ENCODE results near the gene FOXI1.

FOXI1 gene

DNA sequence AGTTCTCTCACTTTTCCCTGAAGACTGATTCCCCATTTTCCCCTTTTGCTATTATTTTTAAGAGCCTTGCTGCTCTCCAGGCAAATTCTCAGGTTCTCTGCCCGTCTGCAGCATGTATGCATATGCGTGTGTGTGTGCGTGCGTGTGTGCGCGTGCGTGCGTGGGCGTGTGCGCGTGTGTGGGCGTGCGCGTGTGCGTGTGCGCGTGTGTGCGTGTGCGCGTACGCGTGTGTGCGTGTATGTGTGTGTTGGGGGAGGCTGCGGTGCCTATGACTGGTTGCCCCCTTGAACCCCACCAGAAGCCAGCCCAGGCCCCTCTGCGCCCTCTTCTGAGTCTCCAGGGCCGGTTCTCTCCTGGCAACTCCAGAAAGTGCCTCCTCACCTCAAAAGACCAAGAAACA, 987 bp upstream of the FOXI1 start:
- H3K36me3 ChIP-seq (ENCODE audit: control insufficient read depth, insufficient read depth, low read length) = no peaks in the 10 kb centered on the region
- TF ChIP-seq, protein P1, sequence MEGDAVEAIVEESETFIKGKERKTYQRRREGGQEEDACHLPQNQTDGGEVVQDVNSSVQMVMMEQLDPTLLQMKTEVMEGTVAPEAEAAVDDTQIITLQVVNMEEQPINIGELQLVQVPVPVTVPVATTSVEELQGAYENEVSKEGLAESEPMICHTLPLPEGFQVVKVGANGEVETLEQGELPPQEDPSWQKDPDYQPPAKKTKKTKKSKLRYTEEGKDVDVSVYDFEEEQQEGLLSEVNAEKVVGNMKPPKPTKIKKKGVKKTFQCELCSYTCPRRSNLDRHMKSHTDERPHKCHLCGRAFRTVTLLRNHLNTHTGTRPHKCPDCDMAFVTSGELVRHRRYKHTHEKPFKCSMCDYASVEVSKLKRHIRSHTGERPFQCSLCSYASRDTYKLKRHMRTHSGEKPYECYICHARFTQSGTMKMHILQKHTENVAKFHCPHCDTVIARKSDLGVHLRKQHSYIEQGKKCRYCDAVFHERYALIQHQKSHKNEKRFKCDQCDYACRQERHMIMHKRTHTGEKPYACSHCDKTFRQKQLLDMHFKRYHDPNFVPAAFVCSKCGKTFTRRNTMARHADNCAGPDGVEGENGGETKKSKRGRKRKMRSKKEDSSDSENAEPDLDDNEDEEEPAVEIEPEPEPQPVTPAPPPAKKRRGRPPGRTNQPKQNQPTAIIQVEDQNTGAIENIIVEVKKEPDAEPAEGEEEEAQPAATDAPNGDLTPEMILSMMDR (IDR thresholded peaks at IDR 0.05; ENCODE audit: insufficient read depth, low read length, poor library complexity, severe bottlenecking) = no peak
- DNase-seq (ENCODE audit: extremely low read depth, insufficient read length) = no peak
- H3K4me3 ChIP-seq (replicated peaks; ENCODE audit: low read depth, low read length) = no peak overlapping the region
- peaks cover 1% of the 10 kb centered on the region for H3K27me3 ChIP-seq (replicated peaks; ENCODE audit: control insufficient read depth, insufficient read depth, low read length)

DNA sequence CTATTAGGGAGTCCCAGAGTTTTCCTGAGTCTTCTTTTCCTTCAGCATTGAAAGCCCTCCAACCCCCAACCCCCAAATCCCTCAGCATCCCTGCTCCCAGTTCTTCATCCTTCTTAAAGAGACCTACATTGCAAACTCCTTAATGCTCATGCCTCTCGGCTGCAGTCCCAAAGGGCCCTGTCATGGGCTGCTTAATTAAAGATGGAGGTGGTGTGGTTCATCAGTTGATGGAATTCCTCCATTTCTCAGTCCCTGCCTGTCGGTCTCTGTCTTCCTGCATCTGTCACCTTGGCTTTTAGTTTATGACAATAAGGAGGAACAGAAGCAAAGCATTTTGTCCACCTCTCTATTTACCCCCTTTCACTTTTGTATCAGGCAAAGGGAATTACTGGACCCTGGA, 2.0 kb downstream of the FOXI1 start:
- no peak for DNase-seq (ENCODE audit: extremely low read depth, insufficient read length)
- H3K36me3 ChIP-seq (ENCODE audit: control insufficient read depth, insufficient read depth, low read length) = no peaks in the 10 kb centered on the region
- no peak overlapping the region for H3K4me3 ChIP-seq (replicated peaks; ENCODE audit: low read depth, low read length)
- TF ChIP-seq, protein P1 (IDR thresholded peaks at IDR 0.05; ENCODE audit: insufficient read depth, low read length, poor library complexity, severe bottlenecking) = no peak
- peaks cover 1% of the 10 kb centered on the region for H3K27me3 ChIP-seq (replicated peaks; ENCODE audit: control insufficient read depth, insufficient read depth, low read length)

DNA sequence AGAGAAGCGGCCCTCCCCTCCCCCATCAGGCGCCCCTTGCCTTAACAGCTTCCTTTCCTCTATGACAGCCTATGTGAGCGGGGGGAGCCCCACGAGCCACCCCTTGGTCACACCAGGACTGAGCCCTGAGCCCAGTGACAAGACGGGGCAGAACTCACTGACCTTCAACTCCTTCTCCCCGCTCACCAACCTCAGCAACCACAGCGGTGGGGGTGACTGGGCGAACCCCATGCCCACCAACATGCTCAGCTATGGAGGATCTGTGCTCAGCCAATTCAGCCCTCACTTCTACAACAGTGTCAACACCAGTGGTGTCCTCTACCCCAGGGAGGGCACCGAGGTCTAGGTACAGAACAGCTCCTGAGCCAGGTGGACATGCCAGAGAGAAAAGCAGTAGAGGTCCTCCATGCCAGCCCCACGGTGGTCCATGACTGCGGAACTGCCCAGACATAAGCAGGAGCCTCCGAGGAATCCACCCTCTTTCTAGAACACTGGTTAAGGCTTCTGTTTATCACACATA, 2.6 kb downstream of the FOXI1 start:
- no peak for DNase-seq (ENCODE audit: extremely low read depth, insufficient read length)
- Histone ChIP-seq H3K27me3 (replicated peaks; ENCODE audit: control insufficient read depth, insufficient read depth, low read length) (peaks cover 1% of the 10 kb centered on the region), H3K4me3 (replicated peaks; ENCODE audit: low read depth, low read length) (no peak overlapping the region), H3K36me3 (ENCODE audit: control insufficient read depth, insufficient read depth, low read length) (no peaks in the 10 kb centered on the region)
- TF ChIP-seq, protein P1 (IDR thresholded peaks at IDR 0.05; ENCODE audit: insufficient read depth, low read length, poor library complexity, severe bottlenecking) = no peak

DNA sequence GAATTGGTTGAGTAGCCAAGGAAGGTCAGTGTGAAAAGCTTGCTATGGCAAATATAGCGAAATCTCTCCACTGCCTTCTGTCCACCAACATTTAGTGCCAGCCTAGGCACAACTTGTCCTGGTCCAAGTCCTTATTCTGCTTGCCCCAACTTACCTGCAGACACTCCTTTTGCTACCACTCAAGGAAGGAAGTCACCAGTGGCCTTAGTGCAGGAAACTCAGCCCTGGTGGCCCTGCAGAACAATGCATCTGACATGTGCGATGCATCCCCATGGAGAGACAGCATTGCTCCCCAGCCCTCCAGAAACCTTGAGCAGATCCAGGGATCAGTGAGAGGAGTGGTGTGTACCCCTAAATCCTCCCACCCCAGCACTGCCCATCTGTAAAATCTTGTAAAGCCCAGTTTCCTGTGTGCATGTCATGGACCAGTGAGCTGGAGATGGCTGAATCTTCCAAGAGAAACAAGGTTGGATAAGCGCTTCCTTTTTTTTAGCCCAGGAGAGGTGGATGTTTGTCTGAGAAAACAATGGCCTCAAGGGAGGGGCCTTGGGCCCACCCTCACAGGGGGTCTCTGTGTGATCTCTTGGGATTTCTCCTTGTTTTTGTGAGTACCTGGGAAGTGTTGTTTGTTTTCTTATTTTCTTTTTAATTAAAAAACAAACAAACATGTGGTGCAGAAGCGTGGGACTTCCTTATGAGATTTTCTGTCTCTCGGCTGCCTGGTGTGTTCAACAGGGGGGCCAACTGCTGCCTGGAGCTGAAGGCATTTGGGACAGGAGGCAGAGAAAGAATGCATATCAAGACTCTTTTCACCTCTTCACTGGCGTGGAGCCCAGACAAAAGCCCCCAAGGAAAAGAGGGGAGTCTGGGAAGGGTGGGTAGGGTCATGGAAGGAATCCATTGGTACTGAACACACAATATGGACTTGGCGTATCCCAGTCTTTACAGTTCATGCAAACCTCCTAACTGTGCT, 3.6 kb downstream of the FOXI1 start:
- Histone ChIP-seq H3K36me3 (ENCODE audit: control insufficient read depth, insufficient read depth, low read length) (no peaks in the 10 kb centered on the region), H3K4me3 (replicated peaks; ENCODE audit: low read depth, low read length) (no peak overlapping the region), H3K27me3 (replicated peaks; ENCODE audit: control insufficient read depth, insufficient read depth, low read length) (peaks cover 1% of the 10 kb centered on the region)
- TF ChIP-seq, protein P1 (IDR thresholded peaks at IDR 0.05; ENCODE audit: insufficient read depth, low read length, poor library complexity, severe bottlenecking) = no peak
- no peak for DNase-seq (ENCODE audit: extremely low read depth, insufficient read length)

DNA sequence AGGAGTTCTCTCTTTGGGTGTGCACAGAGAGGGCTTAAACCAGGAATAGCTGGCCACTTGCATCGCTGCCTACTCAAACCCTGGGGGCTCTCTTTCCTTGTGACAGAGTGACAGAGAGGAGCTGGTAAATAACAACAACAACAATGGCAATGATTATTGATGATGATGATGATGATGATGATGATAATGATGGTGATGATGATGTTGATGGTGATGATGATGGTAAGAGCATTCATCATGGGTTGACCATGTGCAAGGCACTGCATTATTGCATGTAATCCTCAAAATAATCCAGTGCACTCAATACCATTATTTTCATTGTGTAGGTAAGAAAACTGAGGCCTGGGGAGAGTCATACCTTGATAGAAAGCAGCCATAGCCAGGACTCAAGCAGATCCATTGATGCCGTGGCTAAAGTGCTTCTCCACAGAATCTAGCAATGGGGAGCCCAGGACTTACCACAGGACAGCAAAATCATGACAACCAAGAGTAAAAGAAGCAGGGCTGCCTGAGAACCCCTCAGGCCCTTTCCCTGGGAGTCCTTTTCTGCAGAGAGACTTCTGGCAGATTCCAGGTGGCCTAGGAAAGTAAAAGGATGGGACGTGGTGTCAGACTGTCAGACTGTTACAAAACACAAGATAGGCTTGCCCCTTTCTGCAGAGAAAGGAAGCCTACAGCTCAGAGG, 4.8 kb downstream of the FOXI1 start:
- Histone ChIP-seq H3K27me3 (replicated peaks; ENCODE audit: control insufficient read depth, insufficient read depth, low read length) (no peaks in the 10 kb centered on the region; the same call in none of the 2 replicates), H3K36me3 (ENCODE audit: control insufficient read depth, insufficient read depth, low read length) (no peaks in the 10 kb centered on the region), H3K4me3 (replicated peaks; ENCODE audit: low read depth, low read length) (no peak overlapping the region)
- TF ChIP-seq, protein P1 (IDR thresholded peaks at IDR 0.05; ENCODE audit: insufficient read depth, low read length, poor library complexity, severe bottlenecking) = no peak
- no peak for DNase-seq (ENCODE audit: extremely low read depth, insufficient read length)
